HG02642 (cell line): Measurements from ENCODE around the gene CC2D1B.

Experiments
- ATAC-seq: cut with Tn5 transposase; IDR thresholded peaks from one replicate; pipeline ENCODE4 v1.9.1; 2021; ENCODE audit warnings: mild to moderate bottlenecking; ENCODE audit not compliant: unreplicated experiment, poor library complexity

CC2D1B gene

DNA sequence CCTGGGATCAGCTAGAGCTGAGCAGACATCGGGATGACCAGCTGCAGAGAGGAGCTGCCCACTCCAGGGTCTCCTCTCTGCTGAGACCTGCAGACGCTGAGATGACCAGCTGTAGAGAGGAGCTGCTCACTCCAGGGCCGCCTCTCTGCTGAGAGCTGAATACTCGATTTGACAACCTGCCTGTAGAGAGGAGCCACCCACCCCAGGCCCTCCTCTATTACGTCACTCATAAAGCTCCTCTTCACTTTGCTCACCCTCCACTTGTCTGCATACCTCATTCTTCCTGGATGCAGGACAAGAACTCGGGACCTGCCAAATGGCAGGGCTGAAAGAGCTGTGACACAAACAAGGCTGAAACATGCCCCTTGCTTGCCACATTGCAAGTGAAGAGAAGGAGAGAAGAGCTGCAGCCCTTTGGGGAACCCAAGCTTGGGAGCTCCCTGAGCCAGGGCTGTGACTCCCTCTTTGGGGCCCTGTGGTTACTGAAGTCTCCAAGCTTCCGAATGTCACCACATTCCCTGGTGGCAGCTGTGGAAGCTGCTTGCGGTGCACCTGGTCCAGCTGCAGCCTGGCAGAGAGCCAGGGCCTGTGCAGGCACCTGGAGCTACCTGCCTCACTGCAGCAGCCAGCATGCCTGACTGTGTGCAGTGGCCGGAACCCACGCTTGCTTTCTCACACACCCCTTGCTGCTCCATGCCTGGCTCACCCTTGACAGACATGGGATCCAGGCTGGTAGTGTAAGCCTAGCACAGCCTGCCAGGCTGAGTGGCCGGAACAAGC is 59.6 kb downstream of the CC2D1B start:
- ATAC-seq, result no peak

DNA sequence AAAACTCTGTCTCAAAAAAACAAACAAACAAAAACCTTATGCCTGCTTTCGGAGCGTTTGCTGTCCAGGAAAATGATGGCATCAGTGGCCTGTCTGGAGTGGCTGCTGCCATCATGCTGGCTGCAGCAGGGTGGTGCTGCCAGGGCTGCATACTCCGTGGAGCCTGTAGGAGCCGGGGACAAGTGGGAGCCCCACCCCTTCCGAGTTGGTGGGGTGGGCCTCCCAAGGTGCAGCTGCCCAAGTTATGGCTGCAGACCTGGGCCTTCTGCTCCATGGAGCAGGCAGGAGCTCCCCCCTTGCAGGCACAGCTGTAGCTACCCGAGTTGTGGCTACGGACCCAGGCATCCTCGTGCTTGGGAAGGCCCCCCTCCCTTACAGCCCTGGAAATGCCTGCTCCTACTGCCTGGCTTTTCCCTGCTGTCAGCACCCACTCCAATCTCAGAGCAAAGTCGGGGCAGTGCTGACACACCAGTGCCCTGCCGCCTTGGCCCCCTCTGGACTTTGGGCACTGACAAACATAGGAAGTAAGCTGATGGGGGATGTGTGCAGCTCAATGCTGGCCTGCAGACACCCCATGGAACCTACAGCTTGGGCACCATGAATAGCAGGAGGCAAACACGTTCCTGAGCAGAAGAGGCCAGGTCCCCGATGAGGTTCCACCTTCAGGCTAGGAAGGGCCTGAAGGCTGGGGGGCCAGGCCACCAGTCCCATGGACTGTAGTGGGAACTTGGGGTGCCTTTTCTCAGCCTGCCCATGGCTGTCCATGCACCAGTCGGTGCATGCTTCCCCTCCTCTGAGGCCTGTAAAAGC is 60.4 kb downstream of the CC2D1B start:
- no peak for ATAC-seq
